PC-9 (cell line): ENCODE results near the gene RNASEH2A.

Experiments
- CTCF ChIP-seq: fragments of 200-600 bp; sonication (generic); conservative IDR thresholded peaks from 2 replicates; pipeline ENCODE4 v1.6.1; 2017; ENCODE audit warnings: mixed run types, antibody characterized with exemption, mild to moderate bottlenecking, moderate library complexity
- EZH2 ChIP-seq: fragments of 200-600 bp; sonication (generic); IDR thresholded peaks from 2 replicates; pipeline ENCODE4 v1.8.0; 2017; ENCODE audit warnings: antibody characterized with exemption, low read depth

- TF ChIP-seq EZH2 (no peak), CTCF (no peak)
Measured at GRCh38 chr19:12804051-12804450, 2.3 kb upstream of the RNASEH2A start.
